Activated CD4-positive, alpha-beta memory T cell treated with anti-CD3 and anti-CD28 coated beads, Interleukin-2, amount 10 ng/mL, durations not matched to agents 7 days and 5 days (primary cell): ENCODE measurements around the gene CARHSP1. TPM values are rescaled to one million over a fixed set of nuclear protein-coding genes. Genes with fewer than 3 reads are reported as not detected.

Experiments used
- CTCF ChIA-PET: fragments of 350-600 bp; sonication (Branson Sonifier 250); formaldehyde crosslinking; loops from one replicate; lab custom pipeline; 2021; ENCODE audit warnings: antibody characterized with exemption, inconsistent platforms; lab: Charles Lee
- POLR2A ChIA-PET: fragments of 350-600 bp; sonication (Branson Sonifier 250); formaldehyde crosslinking; loops from one replicate; lab custom pipeline; 2021; ENCODE audit warnings: antibody characterized with exemption; lab: Charles Lee
- DNase-seq: peaks from one replicate; pipeline ENCODE4 v3.0.0-alpha.2; 2020
- H3K27ac Mint-ChIP-seq: one replicate; pipeline ENCODE4 v1.8.0; 2021; ENCODE audit warnings: mild to moderate bottlenecking, mixed read lengths
- H3K27me3 Mint-ChIP-seq: one replicate; pipeline ENCODE4 v1.8.0; 2021; ENCODE audit warnings: mixed read lengths
- H3K36me3 Mint-ChIP-seq: one replicate; pipeline ENCODE4 v1.8.0; 2021; ENCODE audit warnings: low read depth, mixed read lengths
- H3K4me1 Mint-ChIP-seq: one replicate; pipeline ENCODE4 v1.8.0; 2021; ENCODE audit warnings: mixed read lengths
- H3K4me3 Mint-ChIP-seq: one replicate; pipeline ENCODE4 v1.8.0; 2021; ENCODE audit warnings: mild to moderate bottlenecking, mixed read lengths
- H3K9me3 Mint-ChIP-seq: one replicate; pipeline ENCODE4 v1.8.0; 2021; ENCODE audit warnings: mixed read lengths
- total RNA-seq, 2 experiments: library from RNA; stranded (reverse); gene quantifications; one replicate each; pipeline ENCODE4 v1.2.3, GENCODE V29; 2021

CARHSP1 gene
- total RNA-seq, 2 experiments from 2014 or later: 168 to 179 TPM

- Mint-ChIP-seq H3K4me1 (peaks cover 25% of the 10 kb centered on the region), H3K27me3 (no peaks in the 10 kb centered on the region), H3K9me3 (no peaks in the 10 kb centered on the region), H3K36me3 (peaks cover 88% of the 10 kb centered on the region), H3K4me3 (no peak overlapping the region), H3K27ac (no peak overlapping the region)
- CTCF ChIA-PET: interaction anchor here (1.2 to 11.7 kb wide), 5 partner anchors 8 to 103 kb away, joined by 3 to 82 read pairs (median 4); no protein-coding TSS in a partner anchor
- no peak for DNase-seq
- POLR2A ChIA-PET: no interaction called here
Measured at GRCh38 chr16:8905168-8905762, 36.5 kb upstream of the CARHSP1 start.

DNA sequence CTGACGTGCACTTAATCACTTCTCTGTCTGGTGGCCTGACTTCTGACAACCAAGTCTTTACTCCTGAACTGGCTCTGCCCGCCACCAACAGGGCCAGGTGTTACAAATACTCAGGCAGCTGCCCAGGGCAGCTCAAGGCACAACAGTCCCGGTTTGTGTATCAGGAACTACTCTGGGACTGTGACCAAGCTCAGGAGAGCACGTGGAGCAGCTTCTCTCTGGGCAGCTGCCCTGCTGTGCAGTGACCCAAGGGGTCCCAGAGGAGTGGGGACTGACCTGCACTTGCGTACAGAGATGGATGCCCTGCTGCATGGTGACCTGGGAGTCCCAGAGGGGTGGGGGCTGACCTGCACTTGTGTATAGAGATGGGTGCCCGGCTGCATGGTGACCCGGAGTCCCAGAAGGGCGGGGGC lies 35.2 kb upstream of the CARHSP1 start:
- ChIA-PET CTCF (interaction anchor here (0.9 kb wide), 1 partner anchor 105 kb away, joined by 3 read pairs; no protein-coding TSS in a partner anchor), POLR2A (no interaction called here)
- Mint-ChIP-seq H3K27me3 (no peaks in the 10 kb centered on the region), H3K27ac (no peak overlapping the region), H3K4me3 (no peak overlapping the region), H3K9me3 (no peaks in the 10 kb centered on the region), H3K36me3 (peaks cover 90% of the 10 kb centered on the region), H3K4me1 (peaks cover 18% of the 10 kb centered on the region)
- no peak for DNase-seq

GRCh38 chr16:8903004-8903403 lies 34.2 kb upstream of the CARHSP1 start:
- Mint-ChIP-seq H3K4me3 (no peak overlapping the region), H3K36me3 (peaks cover 88% of the 10 kb centered on the region), H3K9me3 (no peaks in the 10 kb centered on the region), H3K4me1 (peaks cover 7% of the 10 kb centered on the region), H3K27me3 (no peaks in the 10 kb centered on the region), H3K27ac (no peak overlapping the region)
- ChIA-PET POLR2A (no interaction called here), CTCF (no interaction called here)
- DNase-seq: no peak

- Mint-ChIP-seq H3K27ac (no peak overlapping the region), H3K9me3 (no peaks in the 10 kb centered on the region), H3K4me1 (no peaks in the 10 kb centered on the region), H3K27me3 (no peaks in the 10 kb centered on the region), H3K4me3 (no peak overlapping the region), H3K36me3 (peaks cover 89% of the 10 kb centered on the region)
- ChIA-PET POLR2A (interaction anchor here (1.0 to 1.1 kb wide), 2 partner anchors 9 to 15 kb away, joined by 3 read pairs; no protein-coding TSS in a partner anchor), CTCF (interaction anchor here (1.0 to 5.6 kb wide), 5 partner anchors 21 to 328 kb away, joined by 4 to 28 read pairs (median 6); no protein-coding TSS in a partner anchor)
- DNase-seq: no peak
Measured at GRCh38 chr16:8901320-8901861, 32.6 kb upstream of the CARHSP1 start.

DNA sequence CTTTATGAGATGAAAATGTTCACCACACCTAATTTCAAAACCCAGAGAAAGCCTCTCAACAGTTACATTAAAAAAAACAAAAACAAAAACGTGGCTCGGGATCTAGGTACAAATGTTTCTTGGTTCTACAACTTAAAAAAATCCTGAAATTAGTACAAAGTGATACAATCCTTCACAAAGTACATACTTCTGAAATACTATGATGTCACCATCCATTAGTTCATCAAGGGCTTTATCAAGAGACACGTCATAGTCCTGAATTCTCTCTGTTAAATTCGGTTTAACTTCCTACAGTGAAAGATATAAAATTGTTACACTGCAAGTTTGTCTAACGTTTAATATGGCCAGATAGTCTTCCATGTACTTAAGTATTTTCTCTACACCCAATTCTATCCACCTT lies 31.5 kb upstream of the CARHSP1 start:
- Mint-ChIP-seq H3K4me1 (no peaks in the 10 kb centered on the region), H3K27ac (no peak overlapping the region), H3K4me3 (no peak overlapping the region), H3K27me3 (no peaks in the 10 kb centered on the region), H3K9me3 (no peaks in the 10 kb centered on the region), H3K36me3 (peaks cover 83% of the 10 kb centered on the region)
- CTCF ChIA-PET: interaction anchor here (0.7 to 5.6 kb wide), 5 partner anchors 20 to 327 kb away, joined by 4 to 28 read pairs (median 6); no protein-coding TSS in a partner anchor
- no peak for DNase-seq
- POLR2A ChIA-PET: interaction anchor here (1.0 kb wide), 1 partner anchor 16 kb away, joined by 3 read pairs; no protein-coding TSS in a partner anchor

DNA sequence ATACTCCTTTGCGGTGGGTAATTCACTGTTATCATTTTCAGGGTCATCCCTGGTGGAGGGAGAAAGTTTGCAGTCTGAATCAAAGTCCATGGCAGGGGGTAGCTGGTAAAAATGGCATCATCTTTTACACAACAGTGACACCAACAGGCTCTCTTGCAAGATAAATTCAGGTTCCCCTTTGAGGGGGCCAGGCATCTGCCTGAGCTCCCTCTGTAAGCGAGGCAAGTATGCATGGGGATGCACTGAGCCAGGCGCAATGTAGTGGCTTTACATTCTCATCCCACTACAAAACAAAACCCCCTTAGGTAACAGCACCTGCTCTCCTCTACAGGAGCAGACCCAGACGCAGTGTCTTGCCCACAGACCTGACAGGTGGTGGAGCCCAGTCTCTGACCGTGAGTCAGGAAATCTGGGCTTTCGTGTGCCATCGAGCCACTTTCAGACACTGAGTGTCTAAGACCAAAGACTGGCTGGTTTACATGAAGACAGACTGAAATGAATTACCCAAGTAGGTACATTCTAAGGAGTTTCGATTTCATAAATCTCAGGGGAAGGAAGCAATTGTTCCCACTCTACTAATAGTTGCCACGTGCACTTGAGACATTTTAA lies 31.0 kb upstream of the CARHSP1 start:
- no peak overlapping the region for H3K4me3 Mint-ChIP-seq

GRCh38 chr16:8898660-8899318 lies 30.0 kb upstream of the CARHSP1 start:
- Mint-ChIP-seq H3K36me3 (peaks cover 86% of the 10 kb centered on the region), H3K27me3 (no peaks in the 10 kb centered on the region), H3K9me3 (no peaks in the 10 kb centered on the region), H3K27ac (no peak overlapping the region), H3K4me3 (no peak overlapping the region), H3K4me1 (no peaks in the 10 kb centered on the region)
- ChIA-PET CTCF (interaction anchor here (1.3 to 5.6 kb wide), 5 partner anchors 10 to 110 kb away, joined by 3 to 28 read pairs (median 5); no protein-coding TSS in a partner anchor), POLR2A (interaction anchor here (1.9 kb wide), 1 partner anchor 62 kb away, joined by 4 read pairs; no protein-coding TSS in a partner anchor)
- no peak for DNase-seq

More for the DNA sequence above, 31.0 kb upstream of the CARHSP1 start:
- no peaks in the 10 kb centered on the region for H3K4me1 Mint-ChIP-seq
- H3K36me3 Mint-ChIP-seq: peaks cover 83% of the 10 kb centered on the region
- no peak for DNase-seq
- no peaks in the 10 kb centered on the region for H3K27me3 Mint-ChIP-seq
- ChIA-PET POLR2A (no interaction called here), CTCF (interaction anchor here (1.7 to 5.6 kb wide), 3 partner anchors 20 to 109 kb away, joined by 4 to 28 read pairs (median 18); no protein-coding TSS in a partner anchor)
- no peaks in the 10 kb centered on the region for H3K9me3 Mint-ChIP-seq
- no peak overlapping the region for H3K27ac Mint-ChIP-seq

GRCh38 chr16:8894736-8895334 lies 26.0 kb upstream of the CARHSP1 start:
- ChIA-PET POLR2A (interaction anchor here (0.6 kb wide), 1 partner anchor 26 kb away, joined by 3 read pairs; the partner anchor contains the start of gene CARHSP1), CTCF (interaction anchor here (0.9 to 1.7 kb wide), 5 partner anchors 12 to 245 kb away, joined by 4 to 6 read pairs (median 4); no protein-coding TSS in a partner anchor)
- DNase-seq: no peak
- Mint-ChIP-seq H3K4me3 (no peak overlapping the region), H3K27ac (no peak overlapping the region), H3K4me1 (peaks cover 28% of the 10 kb centered on the region), H3K27me3 (no peaks in the 10 kb centered on the region), H3K36me3 (peaks cover 85% of the 10 kb centered on the region), H3K9me3 (no peaks in the 10 kb centered on the region)

DNA sequence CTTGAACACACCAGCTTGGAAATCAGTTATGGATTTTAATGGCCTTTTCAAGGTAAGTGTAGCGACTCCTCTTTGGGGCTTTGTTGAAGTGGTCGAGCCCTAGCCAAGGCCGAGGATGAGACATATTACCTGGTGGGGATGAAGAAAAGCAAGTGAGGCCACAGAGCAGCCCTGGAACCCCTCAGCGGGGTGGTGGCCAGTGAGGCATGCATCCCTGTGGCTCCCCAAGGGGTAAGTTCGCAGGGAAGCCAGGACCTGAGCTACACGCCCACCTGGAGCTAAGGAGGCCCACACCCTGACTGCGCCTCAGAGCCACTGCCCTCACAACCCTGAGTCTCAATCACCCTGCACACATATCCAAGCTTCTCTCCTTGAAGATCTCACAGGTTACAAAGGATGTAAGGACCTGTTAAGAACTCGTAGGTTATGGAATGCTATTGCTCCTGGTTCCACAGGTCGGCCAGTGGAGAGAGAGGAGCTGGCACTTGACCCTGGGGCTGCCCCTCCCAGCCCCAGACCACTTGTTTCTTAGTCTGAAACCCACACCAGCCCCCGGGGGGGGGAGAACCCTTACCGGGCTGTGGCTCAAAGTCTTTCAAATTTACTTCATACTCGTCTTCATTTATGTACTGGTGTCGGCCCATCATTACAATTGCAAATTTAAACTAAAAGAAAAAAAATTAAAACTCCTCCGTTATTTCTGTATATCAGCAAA lies 25.3 kb upstream of the CARHSP1 start:
- ChIA-PET POLR2A (interaction anchor here (1.0 to 1.9 kb wide), 2 partner anchors 11 to 25 kb away, joined by 3 to 8 read pairs; partner anchors contain the start of gene CARHSP1), CTCF (interaction anchor here (0.8 to 1.7 kb wide), 3 partner anchors 14 to 25 kb away, joined by 3 to 6 read pairs (median 3); partner anchors contain the start of gene CARHSP1)
- Mint-ChIP-seq H3K4me1 (peaks cover 28% of the 10 kb centered on the region), H3K4me3 (no peak overlapping the region), H3K27ac (no peak overlapping the region), H3K9me3 (no peaks in the 10 kb centered on the region), H3K27me3 (no peaks in the 10 kb centered on the region), H3K36me3 (peaks cover 78% of the 10 kb centered on the region)
- DNase-seq: no peak

- Mint-ChIP-seq H3K36me3 (peaks cover 74% of the 10 kb centered on the region), H3K4me3 (no peak overlapping the region), H3K9me3 (no peaks in the 10 kb centered on the region), H3K27ac (no peak overlapping the region), H3K4me1 (peaks cover 28% of the 10 kb centered on the region), H3K27me3 (no peaks in the 10 kb centered on the region)
- CTCF ChIA-PET: interaction anchor here (0.7 to 0.9 kb wide), 3 partner anchors 12 to 25 kb away, joined by 3 read pairs; partner anchors contain the start of gene CARHSP1
- POLR2A ChIA-PET: interaction anchor here (1.0 to 1.9 kb wide), 2 partner anchors 10 to 25 kb away, joined by 3 to 8 read pairs; partner anchors contain the start of gene CARHSP1
- DNase-seq: no peak
Measured at GRCh38 chr16:8893426-8893825, 24.6 kb upstream of the CARHSP1 start.

DNA sequence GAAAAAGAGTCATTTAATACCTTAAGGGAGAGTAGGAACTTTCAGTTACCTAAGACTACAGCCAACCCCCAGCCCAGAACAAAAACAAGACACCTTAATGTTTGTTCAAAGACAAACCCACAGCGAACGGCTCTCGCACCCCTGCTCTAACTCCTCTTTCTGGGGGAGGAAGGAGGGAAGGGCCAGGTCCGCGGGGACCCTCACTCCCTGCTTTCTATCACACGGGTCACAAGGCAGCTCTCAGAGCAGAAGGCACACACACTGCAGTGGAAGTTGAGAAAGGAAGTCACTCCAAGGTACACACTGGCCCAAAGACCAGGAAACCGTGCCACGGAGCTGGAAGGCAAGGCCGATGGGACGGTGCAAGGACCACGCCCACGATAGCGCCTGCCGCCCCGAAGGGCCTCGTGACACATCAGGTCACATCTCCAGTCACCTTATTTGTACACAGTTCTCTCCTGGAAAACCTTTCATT lies 23.3 kb upstream of the CARHSP1 start:
- peak overlapping the region; percentile 88 for H3K27ac Mint-ChIP-seq
- ChIA-PET POLR2A (interaction anchor here (0.9 to 1.9 kb wide), 6 partner anchors 9 to 200 kb away, joined by 3 to 13 read pairs (median 4); partner anchors contain the start of genes CARHSP1, HAPSTR1 and USP7), CTCF (interaction anchor here (0.8 to 1.5 kb wide), 4 partner anchors 12 to 117 kb away, joined by 3 to 6 read pairs (median 5); no protein-coding TSS in a partner anchor)
- H3K4me1 Mint-ChIP-seq: peaks cover 30% of the 10 kb centered on the region
- no peak for DNase-seq
- H3K36me3 Mint-ChIP-seq: peaks cover 70% of the 10 kb centered on the region
- peak overlapping the region; percentile 24 for H3K4me3 Mint-ChIP-seq
- H3K27me3 Mint-ChIP-seq: no peaks in the 10 kb centered on the region
- H3K9me3 Mint-ChIP-seq: no peaks in the 10 kb centered on the region
